SK-N-MC (cell line): Measurements from ENCODE around the gene ZNF555.

ENCODE experiments used
- EZH2 ChIP-seq: fragments of 200-600 bp; sonication (generic); IDR thresholded peaks from one replicate; pipeline ENCODE4 v1.6.1; 2017; ENCODE audit warnings: antibody characterized with exemption
- POLR2AphosphoS5 ChIP-seq: IDR thresholded peaks from 2 replicates; pipeline ENCODE4 v1.6.1; 2012; ENCODE audit warnings: mild to moderate bottlenecking, low read depth, low read length, borderline replicate concordance

GRCh38 chr19:2807379-2808128 is 33.7 kb upstream of the ZNF555 start:
- no peak for TF ChIP-seq POLR2AphosphoS5
- TF ChIP-seq EZH2, result no peak
